ENCODE data around the gene MMAA.
"Not testable (repeated sequence)": the region's sequence is repeated elsewhere in the genome, so short reads cannot be mapped to it uniquely, and the experiment has no call there.

MMAA gene

GRCh38 chr4:145635117-145635516 is 15.9 kb downstream of the MMAA start:
- DNase-seq (ENCODE audit: low read depth): no peak

- DNase-seq (ENCODE audit: low read depth): no peak
Observed at GRCh38 chr4:145635630-145636029, 16.4 kb downstream of the MMAA start.

- no peak for DNase-seq (ENCODE audit: low read depth)
Observed at GRCh38 chr4:145639186-145639698, 20.1 kb downstream of the MMAA start.

GRCh38 chr4:145640236-145640635 is 21.1 kb downstream of the MMAA start:
- not testable (repeated sequence) for DNase-seq (ENCODE audit: low read depth)

GRCh38 chr4:145643295-145643694 is 24.1 kb downstream of the MMAA start:
- DNase-seq (ENCODE audit: low read depth): no peak

GRCh38 chr4:145644699-145645098 is 25.5 kb downstream of the MMAA start:
- DNase-seq (ENCODE audit: low read depth): no peak

- no peak for DNase-seq (ENCODE audit: low read depth)
Observed at GRCh38 chr4:145656156-145656555, 37.0 kb downstream of the MMAA start.

GRCh38 chr4:145660064-145660463 is 40.9 kb downstream of the MMAA start:
- no peak for DNase-seq (ENCODE audit: low read depth)

- DNase-seq (ENCODE audit: low read depth): no peak
Observed at GRCh38 chr4:145663194-145663593, 44.0 kb downstream of the MMAA start.

GRCh38 chr4:145665773-145666172 is 46.6 kb downstream of the MMAA start:
- no peak for DNase-seq (ENCODE audit: low read depth)

GRCh38 chr4:145670422-145670821 is 51.2 kb downstream of the MMAA start:
- no peak for DNase-seq (ENCODE audit: low read depth)

- no peak for DNase-seq (ENCODE audit: low read depth)
Observed at GRCh38 chr4:145679520-145679919, 60.3 kb downstream of the MMAA start.

GRCh38 chr4:145679991-145680455 is 60.8 kb downstream of the MMAA start, which contains the start of gene C4orf51:
Gene C4orf51, plus strand, starts transcription at chr4:145680146. Its CDS starts 58 bp downstream, at chr4:145680204.
- DNase-seq (ENCODE audit: low read depth): no peak

- no peak for DNase-seq (ENCODE audit: low read depth)
Observed at GRCh38 chr4:145680902-145681301, 61.7 kb downstream of the MMAA start.

GRCh38 chr4:145681518-145681917 is 62.3 kb downstream of the MMAA start:
- DNase-seq (ENCODE audit: low read depth): no peak

- no peak for DNase-seq (ENCODE audit: low read depth)
Observed at GRCh38 chr4:145681956-145682355, 62.8 kb downstream of the MMAA start.

GRCh38 chr4:145686991-145687390 is 67.8 kb downstream of the MMAA start:
- no peak for DNase-seq (ENCODE audit: low read depth)

GRCh38 chr4:145690610-145691009 is 71.4 kb downstream of the MMAA start:
- no peak for DNase-seq (ENCODE audit: low read depth)

GRCh38 chr4:145691416-145691815 is 72.2 kb downstream of the MMAA start:
- not testable (repeated sequence) for DNase-seq (ENCODE audit: low read depth)

GRCh38 chr4:145694929-145695328 is 75.7 kb downstream of the MMAA start:
- no peak for DNase-seq (ENCODE audit: low read depth)

- no peak for DNase-seq (ENCODE audit: low read depth)
Observed at GRCh38 chr4:145697332-145697731, 78.1 kb downstream of the MMAA start.

- DNase-seq (ENCODE audit: low read depth): no peak
Observed at GRCh38 chr4:145698507-145698906, 79.3 kb downstream of the MMAA start.

GRCh38 chr4:145703850-145704497 is 84.8 kb downstream of the MMAA start:
- no peak for DNase-seq (ENCODE audit: low read depth)

- DNase-seq (ENCODE audit: low read depth): no peak
Observed at GRCh38 chr4:145709336-145709735, 90.2 kb downstream of the MMAA start.
